HEK293 (cell line): ENCODE data around the gene LCNL1.
A peak's percentile ranks its signal among the peaks of the same experiment; 100 is the strongest.

Experiments
- CTCF ChIA-PET: fragments of 350-600 bp; formaldehyde crosslinking; extraction: SDS; loops from one replicate; lab custom pipeline; 2021; ENCODE audit warnings: antibody characterized with exemption; lab: Yijun Ruan, JAX
- POLR2A ChIA-PET: fragments of 300-600 bp; formaldehyde crosslinking; extraction: SDS; loops from one replicate; lab custom pipeline; 2020; ENCODE audit warnings: antibody characterized with exemption, inconsistent platforms; lab: Yijun Ruan, JAX
- H3K27ac ChIP-seq: fragments of 200-500 bp; sonication (Bioruptor generic); 2 replicates; pipeline ENCODE4 v1.5.1; 2014; ENCODE audit warnings: low read depth, low read length, control low read depth, inconsistent platforms; ENCODE audit errors: extremely low read depth
- H3K36me3 ChIP-seq, 2 experiments: fragments of 200-500 bp in 1 of 2; sonication (Bioruptor generic) in 1 of 2; 1 replicate in 1 of 2; 2 replicates in 1 of 2; pipeline ENCODE4 v1.5.1; 2014 to 2017; ENCODE audit warnings: inconsistent platforms in 2 of 2, low read length in 2 of 2; ENCODE audit not compliant: control insufficient read depth in 2 of 2, insufficient read depth in 1 of 2
- H3K4me1 ChIP-seq: fragments of 200-500 bp; sonication (Bioruptor generic); 2 replicates; pipeline ENCODE4 v1.5.1; 2014; ENCODE audit warnings: mild to moderate bottlenecking, low read length, inconsistent platforms; ENCODE audit not compliant: control insufficient read depth, insufficient read depth
- H3K4me3 ChIP-seq: 2 replicates; pipeline ENCODE4 v1.5.1; 2011; ENCODE audit warnings: low read depth, mild to moderate bottlenecking, control low read depth, low read length, moderate library complexity
- H3K9me3 ChIP-seq: fragments of 200-500 bp; sonication (Bioruptor generic); 2 replicates; pipeline ENCODE4 v1.5.1; 2014; ENCODE audit warnings: low read depth, low read length, inconsistent platforms; ENCODE audit not compliant: control insufficient read depth, insufficient read depth
- BCL11B ChIP-seq: fragments of 450-650 bp; formaldehyde crosslinking; IDR thresholded peaks from 2 replicates; pipeline ENCODE4 v1.5.1; 2016; ENCODE audit warnings: low read depth, missing biosample characterization, missing genetic modification characterization
- EGR2 ChIP-seq: fragments of 450-650 bp; formaldehyde crosslinking; IDR thresholded peaks from 2 replicates; pipeline ENCODE4 v1.5.1; 2016; ENCODE audit warnings: low read depth, missing biosample characterization, missing genetic modification characterization
- GLIS1 ChIP-seq: fragments of 450-650 bp; formaldehyde crosslinking; IDR thresholded peaks from 2 replicates; pipeline ENCODE4 v1.5.1; 2016; ENCODE audit warnings: missing biosample characterization, missing genetic modification characterization
- KLF1 ChIP-seq: fragments of 450-650 bp; formaldehyde crosslinking; IDR thresholded peaks from 2 replicates; pipeline ENCODE4 v1.5.1; 2016; ENCODE audit warnings: missing biosample characterization, missing genetic modification characterization
- MEIS1 ChIP-seq: sonication (generic); formaldehyde crosslinking; IDR thresholded peaks from 2 replicates; pipeline ENCODE4 v1.8.1; 2022; ENCODE audit warnings: missing genetic modification reagents, mild to moderate bottlenecking, borderline replicate concordance
- ZBTB20 ChIP-seq: fragments of 450-650 bp; formaldehyde crosslinking; IDR thresholded peaks from 2 replicates; pipeline ENCODE4 v1.5.1; 2016; ENCODE audit warnings: missing biosample characterization, missing genetic modification characterization
- ZBTB48 ChIP-seq: fragments of 450-650 bp; formaldehyde crosslinking; IDR thresholded peaks from 2 replicates; pipeline ENCODE4 v1.5.1; 2016; ENCODE audit warnings: missing biosample characterization, missing genetic modification characterization
- ZBTB8A ChIP-seq: fragments of 450-650 bp; formaldehyde crosslinking; IDR thresholded peaks from 2 replicates; pipeline ENCODE4 v1.5.1; 2016; ENCODE audit warnings: missing biosample characterization, missing genetic modification characterization
- ZIC2 ChIP-seq: fragments of 450-650 bp; formaldehyde crosslinking; IDR thresholded peaks from 2 replicates; pipeline ENCODE4 v1.5.1; 2016; ENCODE audit warnings: missing biosample characterization, missing genetic modification characterization
- ZNF175 ChIP-seq: fragments of 450-650 bp; formaldehyde crosslinking; IDR thresholded peaks from 2 replicates; pipeline ENCODE4 v1.5.1; 2016; ENCODE audit warnings: missing biosample characterization, missing genetic modification characterization
- ZNF335 ChIP-seq: fragments of 450-650 bp; formaldehyde crosslinking; conservative IDR thresholded peaks from 2 replicates; pipeline ENCODE4 v1.5.1; 2016; ENCODE audit warnings: missing biosample characterization, missing genetic modification characterization
- ZNF416 ChIP-seq: fragments of 450-650 bp; formaldehyde crosslinking; IDR thresholded peaks from 2 replicates; pipeline ENCODE4 v1.5.1; 2016; ENCODE audit warnings: missing biosample characterization, missing genetic modification characterization
- ZNF548 ChIP-seq: fragments of 450-650 bp; formaldehyde crosslinking; IDR thresholded peaks from 2 replicates; pipeline ENCODE4 v1.5.1; 2016; ENCODE audit warnings: missing biosample characterization, missing genetic modification characterization
- ZNF558 ChIP-seq: fragments of 450-650 bp; formaldehyde crosslinking; IDR thresholded peaks from 2 replicates; pipeline ENCODE4 v1.5.1; 2016; ENCODE audit warnings: missing biosample characterization, missing genetic modification characterization
- ZNF585B ChIP-seq: fragments of 450-650 bp; formaldehyde crosslinking; IDR thresholded peaks from 2 replicates; pipeline ENCODE4 v1.5.1; 2016; ENCODE audit warnings: missing biosample characterization, missing genetic modification characterization
- ZNF596 ChIP-seq: fragments of 450-650 bp; IDR thresholded peaks from 2 replicates; pipeline ENCODE4 v1.5.0; 2018; ENCODE audit warnings: missing biosample characterization, mild to moderate bottlenecking, missing genetic modification characterization, moderate library complexity
- ZNF600 ChIP-seq: fragments of 450-650 bp; formaldehyde crosslinking; IDR thresholded peaks from 2 replicates; pipeline ENCODE4 v1.5.1; 2016; ENCODE audit warnings: missing biosample characterization, missing genetic modification characterization
- ZNF639 ChIP-seq: fragments of 450-650 bp; formaldehyde crosslinking; IDR thresholded peaks from 2 replicates; pipeline ENCODE4 v1.5.1; 2016; ENCODE audit warnings: missing biosample characterization, missing genetic modification characterization
- ZNF670 ChIP-seq: fragments of 450-650 bp; formaldehyde crosslinking; IDR thresholded peaks from 2 replicates; pipeline ENCODE4 v1.5.1; 2016; ENCODE audit warnings: missing biosample characterization, missing genetic modification characterization, low read depth
- TF ChIP-seq, protein P1 (sequence below): fragments of 450-650 bp; formaldehyde crosslinking; IDR thresholded peaks from 2 replicates; pipeline ENCODE4 v1.5.1; 2016; ENCODE audit warnings: missing biosample characterization, missing genetic modification characterization
- TF ChIP-seq, protein P2 (sequence below): fragments of 450-650 bp; IDR thresholded peaks from 2 replicates; pipeline ENCODE4 v1.5.1; 2018; ENCODE audit warnings: missing biosample characterization, mild to moderate bottlenecking, missing genetic modification characterization
- TF ChIP-seq, protein P3 (sequence below): fragments of 450-650 bp; formaldehyde crosslinking; IDR thresholded peaks from 2 replicates; pipeline ENCODE4 v1.5.1; 2016; ENCODE audit warnings: missing biosample characterization, missing genetic modification characterization, borderline replicate concordance

The LCNL1 gene

GRCh38 chr9:137026828-137027227 is 44.0 kb downstream of the LCNL1 start:
- Histone ChIP-seq H3K4me1 (peaks cover 2% of the 10 kb centered on the region; the same call in 1 of the 2 replicates), H3K36me3 (peaks cover 0 to 4% of the 10 kb centered on the region in 2 experiments; a peak in 1 of 3 replicates), H3K4me3 (no peak overlapping the region), H3K27ac (no peak overlapping the region), H3K9me3 (no peaks in the 10 kb centered on the region)
- TF ChIP-seq, protein P1, sequence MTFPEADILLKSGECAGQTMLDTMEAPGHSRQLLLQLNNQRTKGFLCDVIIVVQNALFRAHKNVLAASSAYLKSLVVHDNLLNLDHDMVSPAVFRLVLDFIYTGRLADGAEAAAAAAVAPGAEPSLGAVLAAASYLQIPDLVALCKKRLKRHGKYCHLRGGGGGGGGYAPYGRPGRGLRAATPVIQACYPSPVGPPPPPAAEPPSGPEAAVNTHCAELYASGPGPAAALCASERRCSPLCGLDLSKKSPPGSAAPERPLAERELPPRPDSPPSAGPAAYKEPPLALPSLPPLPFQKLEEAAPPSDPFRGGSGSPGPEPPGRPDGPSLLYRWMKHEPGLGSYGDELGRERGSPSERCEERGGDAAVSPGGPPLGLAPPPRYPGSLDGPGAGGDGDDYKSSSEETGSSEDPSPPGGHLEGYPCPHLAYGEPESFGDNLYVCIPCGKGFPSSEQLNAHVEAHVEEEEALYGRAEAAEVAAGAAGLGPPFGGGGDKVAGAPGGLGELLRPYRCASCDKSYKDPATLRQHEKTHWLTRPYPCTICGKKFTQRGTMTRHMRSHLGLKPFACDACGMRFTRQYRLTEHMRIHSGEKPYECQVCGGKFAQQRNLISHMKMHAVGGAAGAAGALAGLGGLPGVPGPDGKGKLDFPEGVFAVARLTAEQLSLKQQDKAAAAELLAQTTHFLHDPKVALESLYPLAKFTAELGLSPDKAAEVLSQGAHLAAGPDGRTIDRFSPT, result peak; percentile 30; the same call in 1 of the 2 replicates
- TF ChIP-seq ZIC2 (tag by site-specific recombination) (peak; percentile 76), ZNF335 (tag by site-specific recombination) (peak; percentile 61; the same call in 1 of the 2 replicates), ZBTB48 (0 out of 2 replicates have a peak, but pooled peaks have one; percentile 33), KLF1 (tag by site-specific recombination) (0 out of 2 replicates have a peak, but pooled peaks have one; percentile 19), ZNF600 (tag by site-specific recombination) (0 out of 2 replicates have a peak, but pooled peaks have one; percentile 15), MEIS1 (no peak), ZNF670 (tag by site-specific recombination) (no peak), GLIS1 (tag by site-specific recombination) (peak; percentile 69), ZNF548 (tag by site-specific recombination) (no peak)
- TF ChIP-seq, protein P2, sequence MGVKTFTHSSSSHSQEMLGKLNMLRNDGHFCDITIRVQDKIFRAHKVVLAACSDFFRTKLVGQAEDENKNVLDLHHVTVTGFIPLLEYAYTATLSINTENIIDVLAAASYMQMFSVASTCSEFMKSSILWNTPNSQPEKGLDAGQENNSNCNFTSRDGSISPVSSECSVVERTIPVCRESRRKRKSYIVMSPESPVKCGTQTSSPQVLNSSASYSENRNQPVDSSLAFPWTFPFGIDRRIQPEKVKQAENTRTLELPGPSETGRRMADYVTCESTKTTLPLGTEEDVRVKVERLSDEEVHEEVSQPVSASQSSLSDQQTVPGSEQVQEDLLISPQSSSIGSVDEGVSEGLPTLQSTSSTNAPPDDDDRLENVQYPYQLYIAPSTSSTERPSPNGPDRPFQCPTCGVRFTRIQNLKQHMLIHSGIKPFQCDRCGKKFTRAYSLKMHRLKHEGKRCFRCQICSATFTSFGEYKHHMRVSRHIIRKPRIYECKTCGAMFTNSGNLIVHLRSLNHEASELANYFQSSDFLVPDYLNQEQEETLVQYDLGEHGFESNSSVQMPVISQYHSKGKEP (tag by site-specific recombination), result peak; percentile 26; the same call in 1 of the 2 replicates
- POLR2A ChIA-PET, result interaction anchor here (1.9 kb wide), 1 partner anchor 35 kb away, joined by 6 read pairs; the partner anchor contains the start of gene PAXX
- CTCF ChIA-PET, result interaction anchor here (0.7 to 5.8 kb wide), 13 partner anchors 8 to 240 kb away, joined by 3 to 86 read pairs (median 6); partner anchors contain the start of genes CLIC3, MAN1B1, SAPCD2 and TMEM141

- no peaks in the 10 kb centered on the region for H3K36me3 ChIP-seq
- ChIA-PET POLR2A (interaction anchor here (0.6 to 1.4 kb wide), 2 partner anchors 43 to 79 kb away, joined by 3 read pairs; no protein-coding TSS in a partner anchor), CTCF (interaction anchor here (0.7 to 5.8 kb wide), 20 partner anchors 8 to 244 kb away, joined by 3 to 86 read pairs (median 10); partner anchors contain the start of genes CLIC3, MAN1B1, NPDC1 and RNF224)
- peak within 1 kb of the TSS; percentile 42 for H3K4me3 ChIP-seq
- peak within 1 kb of the TSS; percentile 66; the same call in 1 of the 2 replicates for H3K27ac ChIP-seq
- H3K9me3 ChIP-seq, result no peaks in the 10 kb centered on the region
- H3K4me1 ChIP-seq, result peaks cover 2% of the 10 kb centered on the region; the same call in 1 of the 2 replicates
- TF ChIP-seq, protein P3, sequence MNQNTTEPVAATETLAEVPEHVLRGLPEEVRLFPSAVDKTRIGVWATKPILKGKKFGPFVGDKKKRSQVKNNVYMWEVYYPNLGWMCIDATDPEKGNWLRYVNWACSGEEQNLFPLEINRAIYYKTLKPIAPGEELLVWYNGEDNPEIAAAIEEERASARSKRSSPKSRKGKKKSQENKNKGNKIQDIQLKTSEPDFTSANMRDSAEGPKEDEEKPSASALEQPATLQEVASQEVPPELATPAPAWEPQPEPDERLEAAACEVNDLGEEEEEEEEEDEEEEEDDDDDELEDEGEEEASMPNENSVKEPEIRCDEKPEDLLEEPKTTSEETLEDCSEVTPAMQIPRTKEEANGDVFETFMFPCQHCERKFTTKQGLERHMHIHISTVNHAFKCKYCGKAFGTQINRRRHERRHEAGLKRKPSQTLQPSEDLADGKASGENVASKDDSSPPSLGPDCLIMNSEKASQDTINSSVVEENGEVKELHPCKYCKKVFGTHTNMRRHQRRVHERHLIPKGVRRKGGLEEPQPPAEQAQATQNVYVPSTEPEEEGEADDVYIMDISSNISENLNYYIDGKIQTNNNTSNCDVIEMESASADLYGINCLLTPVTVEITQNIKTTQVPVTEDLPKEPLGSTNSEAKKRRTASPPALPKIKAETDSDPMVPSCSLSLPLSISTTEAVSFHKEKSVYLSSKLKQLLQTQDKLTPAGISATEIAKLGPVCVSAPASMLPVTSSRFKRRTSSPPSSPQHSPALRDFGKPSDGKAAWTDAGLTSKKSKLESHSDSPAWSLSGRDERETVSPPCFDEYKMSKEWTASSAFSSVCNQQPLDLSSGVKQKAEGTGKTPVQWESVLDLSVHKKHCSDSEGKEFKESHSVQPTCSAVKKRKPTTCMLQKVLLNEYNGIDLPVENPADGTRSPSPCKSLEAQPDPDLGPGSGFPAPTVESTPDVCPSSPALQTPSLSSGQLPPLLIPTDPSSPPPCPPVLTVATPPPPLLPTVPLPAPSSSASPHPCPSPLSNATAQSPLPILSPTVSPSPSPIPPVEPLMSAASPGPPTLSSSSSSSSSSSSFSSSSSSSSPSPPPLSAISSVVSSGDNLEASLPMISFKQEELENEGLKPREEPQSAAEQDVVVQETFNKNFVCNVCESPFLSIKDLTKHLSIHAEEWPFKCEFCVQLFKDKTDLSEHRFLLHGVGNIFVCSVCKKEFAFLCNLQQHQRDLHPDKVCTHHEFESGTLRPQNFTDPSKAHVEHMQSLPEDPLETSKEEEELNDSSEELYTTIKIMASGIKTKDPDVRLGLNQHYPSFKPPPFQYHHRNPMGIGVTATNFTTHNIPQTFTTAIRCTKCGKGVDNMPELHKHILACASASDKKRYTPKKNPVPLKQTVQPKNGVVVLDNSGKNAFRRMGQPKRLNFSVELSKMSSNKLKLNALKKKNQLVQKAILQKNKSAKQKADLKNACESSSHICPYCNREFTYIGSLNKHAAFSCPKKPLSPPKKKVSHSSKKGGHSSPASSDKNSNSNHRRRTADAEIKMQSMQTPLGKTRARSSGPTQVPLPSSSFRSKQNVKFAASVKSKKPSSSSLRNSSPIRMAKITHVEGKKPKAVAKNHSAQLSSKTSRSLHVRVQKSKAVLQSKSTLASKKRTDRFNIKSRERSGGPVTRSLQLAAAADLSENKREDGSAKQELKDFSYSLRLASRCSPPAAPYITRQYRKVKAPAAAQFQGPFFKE (tag by site-specific recombination), result no peak
- TF ChIP-seq ZNF585B (tag by site-specific recombination) (no peak), ZBTB20 (no peak), ZNF558 (tag by site-specific recombination) (no peak), ZNF639 (tag by site-specific recombination) (no peak), ZNF175 (tag by site-specific recombination) (no peak), EGR2 (tag by site-specific recombination) (0 out of 2 replicates have a peak, but pooled peaks have one; percentile 12), ZNF416 (tag by site-specific recombination) (no peak), ZNF596 (tag by site-specific recombination) (no peak), BCL11B (tag by site-specific recombination) (peak; percentile 84), KLF1 (tag by site-specific recombination) (peak; percentile 39), ZBTB8A (tag by site-specific recombination) (peak; percentile 57), GLIS1 (tag by site-specific recombination) (peak; percentile 64)
These were observed 44.8 kb downstream of the LCNL1 start, which contains the start of gene ABCA2 for GRCh38 chr9:137027369-137028262. Gene ABCA2, minus strand, starts transcription at chr9:137028237. Its CDS starts 97 bp downstream, at chr9:137028140.
